Measurements from ENCODE around the gene RRM1.
"Not testable (repeated sequence)": the region's sequence is repeated elsewhere in the genome, so short reads cannot be mapped to it uniquely, and the experiment has no call there.

The RRM1 gene

DNA sequence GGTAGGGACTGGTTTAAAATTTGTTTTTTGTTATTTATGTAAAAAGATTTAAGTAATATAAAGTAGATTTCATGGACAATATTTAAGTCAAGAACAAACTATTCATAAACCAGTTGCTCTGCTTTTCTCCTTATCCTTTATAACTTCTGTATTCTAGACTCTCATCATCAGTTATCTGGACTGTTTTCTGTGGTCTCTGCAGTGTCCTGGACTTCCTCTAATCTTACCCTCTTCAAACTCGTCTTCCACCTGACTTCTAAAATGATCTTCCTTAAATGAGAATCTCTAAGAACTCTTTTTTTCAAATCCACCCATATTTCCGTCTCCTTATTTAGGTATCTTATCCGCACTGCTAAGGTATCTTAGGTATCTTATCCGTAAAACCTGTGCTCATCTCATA, 8.1 kb downstream of the RRM1 start:
- Histone ChIP-seq H3K4me1 (ENCODE audit: control insufficient read depth, insufficient read depth, low read length, poor library complexity, severe bottlenecking) (no peaks in the 10 kb centered on the region), H3K27ac (ENCODE audit: low read depth, low read length, severe bottlenecking) (no peak overlapping the region), H3K4me3 (ENCODE audit: extremely low read depth, insufficient read depth, low read length, poor library complexity, severe bottlenecking) (no peak overlapping the region), H3K9me3 (ENCODE audit: control insufficient read depth, low read length) (no peaks in the 10 kb centered on the region), H3K36me3 (ENCODE audit: control insufficient read depth, insufficient read depth, low read length) (peaks cover 65% of the 10 kb centered on the region)
- 89 to 100% methylated on average over 1 of the region's 4 CpGs for WGBS, 2 experiments (ENCODE audit: insufficient coverage in 2 of 2)

DNA sequence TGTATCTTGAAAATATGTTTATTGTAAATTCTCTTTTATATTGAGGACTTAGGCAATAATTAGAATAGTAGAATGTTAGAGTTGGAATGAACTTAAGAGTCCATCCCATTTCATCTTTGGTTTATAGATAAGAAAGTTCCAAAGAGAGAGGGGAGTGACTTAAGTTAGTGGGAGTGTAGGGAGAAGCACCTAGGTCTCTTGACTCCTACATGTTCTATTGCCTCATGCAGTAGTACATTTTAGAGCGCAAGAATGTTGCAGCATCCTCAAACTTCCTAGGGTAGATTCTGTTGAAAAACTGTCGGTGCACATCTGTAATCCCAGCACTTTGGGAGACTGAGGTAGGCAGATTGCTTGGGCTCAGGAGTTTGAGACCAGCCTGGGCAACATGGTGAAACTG, 8.7 kb downstream of the RRM1 start:
- WGBS, 2 experiments (ENCODE audit: insufficient coverage in 2 of 2) = 90 to 100% methylated on average over 2 of the region's 2 CpGs
- no peaks in the 10 kb centered on the region for H3K4me1 ChIP-seq (ENCODE audit: control insufficient read depth, insufficient read depth, low read length, poor library complexity, severe bottlenecking)
- H3K4me3 ChIP-seq (ENCODE audit: extremely low read depth, insufficient read depth, low read length, poor library complexity, severe bottlenecking) = no peak overlapping the region
- no peak overlapping the region for H3K27ac ChIP-seq (ENCODE audit: low read depth, low read length, severe bottlenecking)
- no peaks in the 10 kb centered on the region for H3K9me3 ChIP-seq (ENCODE audit: control insufficient read depth, low read length)
- H3K36me3 ChIP-seq (ENCODE audit: control insufficient read depth, insufficient read depth, low read length) = peaks cover 70% of the 10 kb centered on the region

DNA sequence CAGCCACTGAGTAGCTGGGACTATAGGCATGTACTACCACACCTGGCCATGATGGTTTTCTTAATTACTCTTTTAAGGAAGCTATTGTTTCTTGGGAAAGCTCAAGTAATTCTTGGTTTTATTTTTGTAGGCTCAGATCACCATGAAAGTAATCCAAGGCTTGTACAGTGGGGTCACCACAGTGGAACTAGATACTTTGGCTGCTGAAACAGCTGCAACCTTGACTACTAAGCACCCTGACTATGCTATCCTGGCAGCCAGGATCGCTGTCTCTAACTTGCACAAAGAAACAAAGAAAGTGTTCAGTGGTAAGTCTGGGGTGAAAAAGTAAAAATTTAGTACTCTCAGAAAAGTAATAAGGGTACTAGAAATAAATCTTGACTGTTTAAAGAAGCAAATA, 11.3 kb downstream of the RRM1 start:
- Histone ChIP-seq H3K27ac (ENCODE audit: low read depth, low read length, severe bottlenecking) (no peak overlapping the region), H3K36me3 (ENCODE audit: control insufficient read depth, insufficient read depth, low read length) (peaks cover 82% of the 10 kb centered on the region), H3K4me1 (ENCODE audit: control insufficient read depth, insufficient read depth, low read length, poor library complexity, severe bottlenecking) (no peaks in the 10 kb centered on the region), H3K9me3 (ENCODE audit: control insufficient read depth, low read length) (no peaks in the 10 kb centered on the region), H3K4me3 (ENCODE audit: extremely low read depth, insufficient read depth, low read length, poor library complexity, severe bottlenecking) (no peak overlapping the region)
- WGBS, 2 experiments (ENCODE audit: insufficient coverage in 2 of 2) = 100% methylated on average over 1 of the region's 1 CpG; no CpG with 5 or more reads in 1 of the 2 experiments

DNA sequence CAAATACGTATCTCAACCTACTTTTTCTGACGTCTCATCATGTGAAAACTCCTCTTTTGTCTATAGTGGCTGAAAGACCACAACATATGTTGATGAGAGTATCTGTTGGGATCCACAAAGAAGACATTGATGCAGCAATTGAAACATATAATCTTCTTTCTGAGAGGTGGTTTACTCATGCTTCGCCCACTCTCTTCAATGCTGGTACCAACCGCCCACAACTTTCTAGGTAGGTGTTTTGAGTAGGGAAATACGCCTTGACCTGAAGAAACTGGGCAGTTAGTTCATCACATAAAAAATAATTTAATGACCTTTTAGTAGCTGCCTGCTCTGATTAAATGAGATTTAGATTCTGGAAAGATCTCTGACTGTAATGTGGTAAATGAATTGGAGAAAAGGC, 17.2 kb downstream of the RRM1 start:
- no peak overlapping the region for H3K4me3 ChIP-seq (ENCODE audit: extremely low read depth, insufficient read depth, low read length, poor library complexity, severe bottlenecking)
- peaks cover 83% of the 10 kb centered on the region for H3K36me3 ChIP-seq (ENCODE audit: control insufficient read depth, insufficient read depth, low read length)
- H3K4me1 ChIP-seq (ENCODE audit: control insufficient read depth, insufficient read depth, low read length, poor library complexity, severe bottlenecking) = no peaks in the 10 kb centered on the region
- 82 to 100% methylated on average over 2 of the region's 5 CpGs for WGBS, 2 experiments (ENCODE audit: insufficient coverage in 2 of 2)
- H3K9me3 ChIP-seq (ENCODE audit: control insufficient read depth, low read length) = no peaks in the 10 kb centered on the region
- H3K27ac ChIP-seq (ENCODE audit: low read depth, low read length, severe bottlenecking) = no peak overlapping the region

DNA sequence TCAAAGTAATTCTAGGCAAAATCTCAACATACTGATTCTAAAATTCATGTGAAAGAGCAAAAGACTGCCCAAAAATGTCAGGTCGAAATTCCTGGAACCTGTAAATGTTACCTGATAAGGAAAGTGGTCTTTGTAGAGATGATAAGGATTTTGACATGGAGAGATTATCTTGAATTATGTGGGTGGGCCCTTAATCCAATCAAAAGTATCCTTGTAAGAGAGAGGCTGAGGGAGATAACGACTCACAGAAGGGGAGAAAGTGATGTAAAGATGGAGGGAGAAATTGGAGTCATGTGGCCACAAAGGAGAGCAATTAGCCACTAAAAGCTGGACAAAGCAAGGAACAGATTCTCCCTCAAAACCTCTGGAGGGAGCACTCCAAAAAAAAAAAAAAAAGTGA, 20.5 kb downstream of the RRM1 start:
- no peak overlapping the region for H3K27ac ChIP-seq (ENCODE audit: low read depth, low read length, severe bottlenecking)
- H3K9me3 ChIP-seq (ENCODE audit: control insufficient read depth, low read length) = no peaks in the 10 kb centered on the region
- WGBS, 2 experiments (ENCODE audit: insufficient coverage in 2 of 2) = 85 to 97% methylated on average over 2 of the region's 2 CpGs
- H3K36me3 ChIP-seq (ENCODE audit: control insufficient read depth, insufficient read depth, low read length) = peaks cover 70% of the 10 kb centered on the region
- H3K4me3 ChIP-seq (ENCODE audit: extremely low read depth, insufficient read depth, low read length, poor library complexity, severe bottlenecking) = no peak overlapping the region
- no peaks in the 10 kb centered on the region for H3K4me1 ChIP-seq (ENCODE audit: control insufficient read depth, insufficient read depth, low read length, poor library complexity, severe bottlenecking)

DNA sequence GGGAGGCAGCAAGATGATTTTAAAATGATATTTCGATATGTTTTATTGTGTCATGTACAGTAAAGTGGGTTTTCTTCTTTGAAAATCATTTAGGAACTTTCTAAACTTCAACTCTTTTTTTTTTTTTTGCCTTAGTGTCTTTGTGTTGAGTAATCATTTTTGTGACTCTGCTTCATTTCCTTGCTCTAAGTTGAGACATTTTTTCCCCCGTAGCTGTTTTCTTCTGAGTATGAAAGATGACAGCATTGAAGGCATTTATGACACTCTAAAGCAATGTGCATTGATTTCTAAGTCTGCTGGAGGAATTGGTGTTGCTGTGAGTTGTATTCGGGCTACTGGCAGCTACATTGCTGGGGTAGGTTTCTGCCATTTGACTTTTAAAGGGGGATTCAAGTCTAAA, 23.5 kb downstream of the RRM1 start:
- Histone ChIP-seq H3K4me3 (ENCODE audit: extremely low read depth, insufficient read depth, low read length, poor library complexity, severe bottlenecking) (no peak overlapping the region), H3K36me3 (ENCODE audit: control insufficient read depth, insufficient read depth, low read length) (peaks cover 68% of the 10 kb centered on the region), H3K4me1 (ENCODE audit: control insufficient read depth, insufficient read depth, low read length, poor library complexity, severe bottlenecking) (no peaks in the 10 kb centered on the region), H3K27ac (ENCODE audit: low read depth, low read length, severe bottlenecking) (no peak overlapping the region), H3K9me3 (ENCODE audit: control insufficient read depth, low read length) (no peaks in the 10 kb centered on the region)
- WGBS, 2 experiments (ENCODE audit: insufficient coverage in 2 of 2) = 86 to 100% methylated on average over 1 to 2 of the region's 3 CpGs

DNA sequence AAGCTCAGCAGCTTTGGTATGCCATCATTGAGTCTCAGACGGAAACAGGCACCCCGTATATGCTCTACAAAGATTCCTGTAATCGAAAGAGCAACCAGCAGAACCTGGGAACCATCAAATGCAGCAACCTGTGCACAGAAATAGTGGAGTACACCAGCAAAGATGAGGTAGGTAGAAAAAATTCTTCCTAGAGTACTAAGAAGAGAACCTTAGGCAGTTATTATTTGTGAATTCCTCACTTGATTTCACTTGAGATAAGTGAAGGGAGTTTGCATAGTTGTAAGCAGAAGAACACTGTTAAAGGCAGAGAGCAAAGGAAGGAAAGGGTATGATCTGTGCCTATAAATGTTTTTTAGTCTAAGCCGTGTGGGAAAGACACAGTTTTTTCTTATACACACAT, 28.6 kb downstream of the RRM1 start:
- no peak overlapping the region for H3K27ac ChIP-seq (ENCODE audit: low read depth, low read length, severe bottlenecking)
- H3K4me3 ChIP-seq (ENCODE audit: extremely low read depth, insufficient read depth, low read length, poor library complexity, severe bottlenecking) = no peak overlapping the region
- H3K36me3 ChIP-seq (ENCODE audit: control insufficient read depth, insufficient read depth, low read length) = peaks cover 78% of the 10 kb centered on the region
- 100% methylated on average over 3 of the region's 4 CpGs for WGBS, 2 experiments (ENCODE audit: insufficient coverage in 2 of 2)
- H3K9me3 ChIP-seq (ENCODE audit: control insufficient read depth, low read length) = no peaks in the 10 kb centered on the region
- no peaks in the 10 kb centered on the region for H3K4me1 ChIP-seq (ENCODE audit: control insufficient read depth, insufficient read depth, low read length, poor library complexity, severe bottlenecking)

DNA sequence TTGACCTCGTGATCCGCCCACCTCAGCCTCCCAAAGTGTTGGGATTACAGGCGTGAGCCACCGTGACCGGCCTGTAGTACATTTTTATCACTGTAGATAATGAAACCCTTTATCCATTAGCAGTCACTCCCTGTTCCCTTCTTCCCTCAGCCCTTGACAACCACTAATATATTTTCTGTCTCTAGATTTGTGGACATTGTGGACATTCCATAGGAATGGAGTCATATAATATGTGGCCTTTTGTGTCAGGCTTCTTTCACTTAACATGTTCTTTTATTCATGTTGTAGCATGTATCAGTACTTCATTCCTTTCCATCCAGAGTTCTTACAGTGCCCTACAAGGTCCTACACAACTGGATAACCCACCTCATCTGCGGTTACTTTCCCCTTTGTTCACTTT, 30.5 kb downstream of the RRM1 start:
- peaks cover 78% of the 10 kb centered on the region for H3K36me3 ChIP-seq (ENCODE audit: control insufficient read depth, insufficient read depth, low read length)
- H3K4me1 ChIP-seq (ENCODE audit: control insufficient read depth, insufficient read depth, low read length, poor library complexity, severe bottlenecking) = no peaks in the 10 kb centered on the region
- H3K4me3 ChIP-seq (ENCODE audit: extremely low read depth, insufficient read depth, low read length, poor library complexity, severe bottlenecking) = no peak overlapping the region
- WGBS, 2 experiments (ENCODE audit: insufficient coverage in 2 of 2) = 97% methylated on average over 3 to 6 of the region's 6 CpGs
- H3K9me3 ChIP-seq (ENCODE audit: control insufficient read depth, low read length) = no peaks in the 10 kb centered on the region
- H3K27ac ChIP-seq (ENCODE audit: low read depth, low read length, severe bottlenecking) = no peak overlapping the region

DNA sequence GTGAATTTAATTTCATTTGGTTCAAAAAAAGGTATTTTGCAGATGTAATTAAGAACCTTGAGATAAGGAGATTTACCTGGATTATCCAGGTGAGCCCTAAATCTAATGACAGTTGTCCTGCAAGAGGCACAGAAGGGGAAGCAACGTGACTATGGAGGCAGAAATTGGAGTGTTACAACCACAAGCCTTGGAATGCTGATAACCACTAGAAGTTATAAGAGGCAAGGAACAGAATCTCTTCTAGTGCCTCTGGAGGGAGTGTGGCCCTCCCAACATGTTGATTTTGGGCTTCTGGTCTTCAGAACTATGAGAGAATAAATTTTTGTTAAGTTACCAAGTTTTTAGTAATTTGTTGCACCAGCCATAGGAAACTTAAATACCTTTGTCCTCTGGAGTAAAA, 32.8 kb downstream of the RRM1 start:
- H3K27ac ChIP-seq (ENCODE audit: low read depth, low read length, severe bottlenecking) = no peak overlapping the region
- 86 to 100% methylated on average over 1 of the region's 1 CpG for WGBS, 2 experiments (ENCODE audit: insufficient coverage in 2 of 2)
- no peaks in the 10 kb centered on the region for H3K9me3 ChIP-seq (ENCODE audit: control insufficient read depth, low read length)
- H3K4me3 ChIP-seq (ENCODE audit: extremely low read depth, insufficient read depth, low read length, poor library complexity, severe bottlenecking) = no peak overlapping the region
- H3K4me1 ChIP-seq (ENCODE audit: control insufficient read depth, insufficient read depth, low read length, poor library complexity, severe bottlenecking) = no peaks in the 10 kb centered on the region
- peaks cover 76% of the 10 kb centered on the region for H3K36me3 ChIP-seq (ENCODE audit: control insufficient read depth, insufficient read depth, low read length)

DNA sequence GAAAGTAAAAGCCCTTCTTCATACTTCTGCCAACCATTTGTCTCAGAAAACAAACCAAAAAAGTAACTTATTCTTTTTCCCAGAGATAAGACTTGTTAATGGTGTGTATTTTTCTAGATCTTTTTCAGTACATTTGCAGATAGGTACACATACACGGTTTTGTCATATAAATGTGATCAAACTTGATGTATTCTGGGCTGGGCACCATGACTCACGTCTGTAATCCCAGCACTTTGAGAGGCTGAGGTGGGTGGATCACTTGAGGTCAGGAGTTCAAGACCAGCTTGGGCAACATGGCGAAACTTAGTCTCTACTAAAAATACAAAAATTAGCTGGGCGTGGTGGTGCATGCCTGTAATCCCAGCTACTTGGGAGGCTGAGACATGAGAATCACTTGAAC, 35.6 kb downstream of the RRM1 start:
- H3K4me3 ChIP-seq (ENCODE audit: extremely low read depth, insufficient read depth, low read length, poor library complexity, severe bottlenecking); H3K4me1 ChIP-seq (ENCODE audit: control insufficient read depth, insufficient read depth, low read length, poor library complexity, severe bottlenecking); H3K27ac ChIP-seq (ENCODE audit: low read depth, low read length, severe bottlenecking); H3K9me3 ChIP-seq (ENCODE audit: control insufficient read depth, low read length): not testable (repeated sequence)
- peaks cover 80% of the 10 kb centered on the region for H3K36me3 ChIP-seq (ENCODE audit: control insufficient read depth, insufficient read depth, low read length)
- 89 to 90% methylated on average over 2 to 3 of the region's 4 CpGs for WGBS, 2 experiments (ENCODE audit: insufficient coverage in 2 of 2)

DNA sequence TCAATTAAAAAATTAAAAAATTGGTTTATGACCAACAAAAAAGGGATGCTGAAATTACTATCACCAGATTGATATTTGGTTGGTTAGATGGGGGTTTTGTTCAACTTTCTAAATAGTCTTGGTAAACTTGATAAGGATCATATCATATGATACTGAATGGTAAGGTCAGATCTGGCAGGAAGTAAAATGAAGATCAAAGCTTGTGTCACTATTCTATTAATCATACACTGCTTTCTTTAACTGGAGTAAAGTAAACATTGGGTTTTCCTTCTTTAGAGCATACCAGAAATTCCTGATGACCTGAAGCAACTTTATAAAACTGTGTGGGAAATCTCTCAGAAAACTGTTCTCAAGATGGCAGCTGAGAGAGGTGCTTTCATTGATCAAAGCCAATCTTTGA, 40.2 kb downstream of the RRM1 start:
- Histone ChIP-seq H3K4me1 (ENCODE audit: control insufficient read depth, insufficient read depth, low read length, poor library complexity, severe bottlenecking) (no peaks in the 10 kb centered on the region), H3K36me3 (ENCODE audit: control insufficient read depth, insufficient read depth, low read length) (peaks cover 72% of the 10 kb centered on the region)

DNA sequence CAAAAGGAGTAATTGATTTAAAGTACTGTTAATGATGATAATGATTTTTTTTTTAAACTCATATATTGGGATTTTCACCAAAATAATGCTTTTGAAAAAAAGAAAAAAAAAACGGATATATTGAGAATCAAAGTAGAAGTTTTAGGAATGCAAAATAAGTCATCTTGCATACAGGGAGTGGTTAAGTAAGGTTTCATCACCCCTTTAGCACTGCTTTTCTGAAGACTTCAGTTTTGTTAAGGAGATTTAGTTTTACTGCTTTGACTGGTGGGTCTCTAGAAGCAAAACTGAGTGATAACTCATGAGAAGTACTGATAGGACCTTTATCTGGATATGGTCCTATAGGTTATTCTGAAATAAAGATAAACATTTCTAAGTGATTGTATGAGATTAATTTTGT, 43.9 kb downstream of the RRM1 start:
- WGBS, 2 experiments (ENCODE audit: insufficient coverage in 2 of 2) = 100% methylated on average over 1 of the region's 1 CpG; no CpG with 5 or more reads in 1 of the 2 experiments
- Histone ChIP-seq H3K4me3 (ENCODE audit: extremely low read depth, insufficient read depth, low read length, poor library complexity, severe bottlenecking) (no peak overlapping the region), H3K36me3 (ENCODE audit: control insufficient read depth, insufficient read depth, low read length) (peaks cover 66% of the 10 kb centered on the region)

More for the DNA sequence above, 40.2 kb downstream of the RRM1 start:
- H3K9me3 ChIP-seq (ENCODE audit: control insufficient read depth, low read length) = peaks cover 4% of the 10 kb centered on the region
- H3K4me3 ChIP-seq (ENCODE audit: extremely low read depth, insufficient read depth, low read length, poor library complexity, severe bottlenecking) = no peak overlapping the region
- H3K27ac ChIP-seq (ENCODE audit: low read depth, low read length, severe bottlenecking) = no peak overlapping the region

More for the DNA sequence above, 43.9 kb downstream of the RRM1 start:
- Histone ChIP-seq H3K27ac (ENCODE audit: low read depth, low read length, severe bottlenecking) (no peak overlapping the region), H3K9me3 (ENCODE audit: control insufficient read depth, low read length) (peaks cover 6% of the 10 kb centered on the region), H3K4me1 (ENCODE audit: control insufficient read depth, insufficient read depth, low read length, poor library complexity, severe bottlenecking) (no peaks in the 10 kb centered on the region)
